ENCODE results near the gene MRPL19.

- TF ChIP-seq CTCF (conservative IDR thresholded peaks at IDR 0.05; ENCODE audit: low read depth, low read length) (no peak), EZH2 (IDR thresholded peaks at IDR 0.05; ENCODE audit: borderline replicate concordance, low read depth, low read length, poor library complexity, severe bottlenecking) (no peak)
These were observed 59.3 kb downstream of the MRPL19 start for GRCh38 chr2:75705921-75706320.

Data from A673 (cell line).